Body of pancreas (tissue), 2 donors: ENCODE results near the gene FBXO40. TPM values are rescaled to one million over a fixed set of nuclear protein-coding genes. Genes with fewer than 3 reads are reported as not detected.

Experiments
- small RNA-seq: library from RNA; depleted of rRNA; stranded (forward); fragments of <200 nt; gene quantifications from one replicate; pipeline ENCODE3, GENCODE V24; 2016
- total RNA-seq, 2 donors: library from RNA; depleted of rRNA; stranded (reverse); fragments of >200 nt; gene quantifications; one replicate each; pipeline ENCODE4 v1.1.0, GENCODE V29; 2016

Gene FBXO40
- total RNA-seq, 2 donors from 2014 or later = not detected

Small RNA genes within 50 kb of the gene (small RNA-seq; reads per million reads assigned to genes)
- not detected for gene RNU4-62P

Other genes starting within 250 kb of the FBXO40 start
- under 1 TPM; under 0.01 to 0.66 TPM for gene POLQ, start 47.4 kb upstream of the FBXO40 start, total RNA-seq
- not detected for gene ARGFX, start 25.4 kb upstream of the FBXO40 start, total RNA-seq
- 10 to 100 TPM; 12.2 to 17.1 TPM for gene HCLS1, start 67.5 kb downstream of the FBXO40 start, total RNA-seq
- gene GOLGB1, start 156.4 kb downstream of the FBXO40 start, total RNA-seq = 10 to 100 TPM; 46.4 to 59.0 TPM
- gene IQCB1, start 241.7 kb downstream of the FBXO40 start, total RNA-seq = 10 to 100 TPM; 12.5 to 30.9 TPM
- gene EAF2, start 241.8 kb downstream of the FBXO40 start, total RNA-seq = 10 to 100 TPM in 1 of 2 donors, 1 to 10 TPM in 1; 2.9 to 16.8 TPM